Astrocyte (in vitro differentiated cells and primary cell): ENCODE data around the gene SLC35B2. TPM values are rescaled to one million over a fixed set of nuclear protein-coding genes. Genes with fewer than 3 reads are reported as not detected.
A peak's percentile ranks its signal among the peaks of the same experiment; 100 is the strongest.

Experiments
- DNase-seq: peaks from one replicate; pipeline ENCODE4 v3.0.0-alpha.2; 2010; ENCODE audit warnings: low read depth
- FAIRE-seq: peaks from 2 replicates; lab custom pipeline; 2011; peaks lifted over from hg19 to GRCh38; lab: Jason Lieb, UNC
- H2AFZ ChIP-seq: 2 replicates; pipeline ENCODE4 v1.6.0; 2012; ENCODE audit warnings: low read depth, low read length, inconsistent platforms
- H3K27ac ChIP-seq: 2 replicates; pipeline ENCODE4 v1.5.1; 2011; ENCODE audit warnings: low read depth, low read length, inconsistent platforms
- H3K27me3 ChIP-seq: 2 replicates; pipeline ENCODE4 v1.6.0; 2011; ENCODE audit warnings: low read length, inconsistent platforms; ENCODE audit not compliant: insufficient read depth
- H3K36me3 ChIP-seq: 2 replicates; pipeline ENCODE4 v1.5.1; 2011; ENCODE audit warnings: low read length, inconsistent platforms; ENCODE audit not compliant: insufficient read depth
- H3K4me1 ChIP-seq: 2 replicates; pipeline ENCODE4 v1.5.1; 2011; ENCODE audit warnings: low read length, inconsistent platforms; ENCODE audit not compliant: insufficient read depth
- H3K4me2 ChIP-seq: 2 replicates; pipeline ENCODE4 v1.6.0; 2012; ENCODE audit warnings: low read length, inconsistent platforms
- H3K4me3 ChIP-seq: 2 replicates; pipeline ENCODE4 v1.5.1; 2011; ENCODE audit warnings: low read depth, mild to moderate bottlenecking, low read length, inconsistent platforms; ENCODE audit not compliant: insufficient read depth
- H3K79me2 ChIP-seq: 2 replicates; pipeline ENCODE4 v1.6.0; 2012; ENCODE audit warnings: mild to moderate bottlenecking, low read length, inconsistent platforms; ENCODE audit not compliant: insufficient read depth
- H3K9ac ChIP-seq: 2 replicates; pipeline ENCODE4 v1.6.0; 2012; ENCODE audit warnings: mild to moderate bottlenecking, low read length, inconsistent platforms
- H3K9me3 ChIP-seq: 2 replicates; pipeline ENCODE4 v1.5.1; 2012; ENCODE audit warnings: low read depth, mild to moderate bottlenecking, low read length, inconsistent platforms; ENCODE audit not compliant: insufficient read depth
- H4K20me1 ChIP-seq: 2 replicates; pipeline ENCODE4 v1.6.0; 2012; ENCODE audit warnings: low read length, inconsistent platforms; ENCODE audit not compliant: insufficient read depth
- H3K27ac Mint-ChIP-seq: one replicate; pipeline ENCODE4 v1.8.0; 2021; ENCODE audit warnings: mild to moderate bottlenecking, mixed read lengths; ENCODE audit not compliant: unreplicated experiment
- H3K27me3 Mint-ChIP-seq: one replicate; pipeline ENCODE4 v1.8.0; 2021; ENCODE audit warnings: low read depth, mixed read lengths; ENCODE audit not compliant: unreplicated experiment
- H3K36me3 Mint-ChIP-seq: one replicate; pipeline ENCODE4 v1.8.0; 2021; ENCODE audit warnings: low read depth, mixed read lengths; ENCODE audit not compliant: unreplicated experiment
- H3K4me1 Mint-ChIP-seq: one replicate; pipeline ENCODE4 v1.8.0; 2021; ENCODE audit warnings: low read depth, mixed read lengths; ENCODE audit not compliant: unreplicated experiment
- H3K4me3 Mint-ChIP-seq: one replicate; pipeline ENCODE4 v1.8.0; 2021; ENCODE audit warnings: mild to moderate bottlenecking, moderate library complexity, mixed read lengths; ENCODE audit not compliant: unreplicated experiment
- H3K9me3 Mint-ChIP-seq: one replicate; pipeline ENCODE4 v1.8.0; 2021; ENCODE audit warnings: mild to moderate bottlenecking, mixed read lengths; ENCODE audit not compliant: unreplicated experiment
- CTCF ChIP-seq: IDR thresholded peaks from 2 replicates; pipeline ENCODE4 v1.5.1; 2011; ENCODE audit warnings: low read depth, mild to moderate bottlenecking, inconsistent platforms, low read length, moderate library complexity; ENCODE audit not compliant: insufficient read depth
- EZH2 ChIP-seq: IDR thresholded peaks from 2 replicates; pipeline ENCODE4 v1.6.1; 2012; ENCODE audit warnings: mild to moderate bottlenecking, low read length, inconsistent platforms; ENCODE audit not compliant: insufficient read depth
- total RNA-seq: library from RNA; stranded (reverse); gene quantifications from 2 replicates; pipeline ENCODE4 v1.2.1, GENCODE V29; 2021

The SLC35B2 gene
- total RNA-seq, 1 donor from 2014 or later = 61.8 TPM

- peak overlapping the region; percentile 71 for H3K4me3 Mint-ChIP-seq
- Histone ChIP-seq H3K9me3 (no peaks in the 10 kb centered on the region), H3K4me1 (peaks cover 21% of the 10 kb centered on the region), H3K79me2 (peaks cover 37% of the 10 kb centered on the region), H3K9ac (no peak overlapping the region), H3K27ac (no peak overlapping the region), H3K4me3 (no peak overlapping the region), H3K27me3 (no peaks in the 10 kb centered on the region), H2AFZ (no peak overlapping the region), H4K20me1 (peaks cover 49% of the 10 kb centered on the region), H3K36me3 (peaks cover 18% of the 10 kb centered on the region), H3K4me2 (peak overlapping the region; percentile 100)
- no peak for TF ChIP-seq CTCF
- TF ChIP-seq EZH2 = no peak
- DNase-seq = no peak
- FAIRE-seq = no peak
- no peak overlapping the region for H3K27ac Mint-ChIP-seq
- H3K36me3 Mint-ChIP-seq = peaks cover 6% of the 10 kb centered on the region
- no peaks in the 10 kb centered on the region for H3K27me3 Mint-ChIP-seq
- H3K9me3 Mint-ChIP-seq = no peaks in the 10 kb centered on the region
- peaks cover 38% of the 10 kb centered on the region for H3K4me1 Mint-ChIP-seq
Observed at GRCh38 chr6:44258325-44258863, 1.1 kb upstream of the SLC35B2 start.

DNA sequence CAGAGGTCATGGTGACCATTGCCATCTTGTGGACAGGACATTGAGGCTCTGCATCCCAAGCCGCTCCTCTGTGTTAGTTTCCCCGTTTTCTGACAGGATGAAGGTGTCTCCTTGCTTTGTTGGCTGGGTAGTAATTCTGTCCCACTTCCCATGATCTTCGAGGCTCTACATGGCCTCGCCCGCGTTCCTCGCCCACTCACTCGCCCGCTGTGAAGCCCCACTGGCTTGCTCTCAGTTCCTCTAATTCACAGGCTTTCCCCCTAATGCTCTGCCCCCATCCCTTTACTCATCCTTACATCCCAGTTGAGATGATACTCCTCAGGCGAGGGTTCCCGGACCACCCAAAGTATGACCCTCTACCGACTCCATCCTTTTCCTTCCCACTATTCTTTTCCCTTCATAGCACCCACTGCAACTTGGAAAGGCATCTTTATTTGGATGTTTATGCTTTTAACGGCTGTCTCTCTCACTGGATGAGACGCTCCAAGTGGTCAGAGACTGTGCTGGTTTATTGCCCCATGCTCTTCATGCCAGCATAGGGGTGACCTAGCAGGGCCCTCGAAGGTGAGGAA, 511 bp upstream of the SLC35B2 start:
- Mint-ChIP-seq H3K9me3 (no peaks in the 10 kb centered on the region), H3K4me1 (peaks cover 36% of the 10 kb centered on the region)
- FAIRE-seq = no peak

More for the DNA sequence above, 511 bp upstream of the SLC35B2 start:
- Mint-ChIP-seq H3K36me3 (peaks cover 10% of the 10 kb centered on the region), H3K27me3 (no peaks in the 10 kb centered on the region), H3K27ac (peak overlapping the region; percentile 59), H3K4me3 (peak overlapping the region; percentile 83)
- DNase-seq = no peak
- H3K4me3 ChIP-seq = peak overlapping the region; percentile 85
- peak overlapping the region; percentile 100 for H3K4me2 ChIP-seq
- TF ChIP-seq EZH2 (no peak), CTCF (no peak)
- H3K79me2 ChIP-seq = peaks cover 41% of the 10 kb centered on the region
- peaks cover 49% of the 10 kb centered on the region for H4K20me1 ChIP-seq
- peak overlapping the region; percentile 98 for H2AFZ ChIP-seq
- H3K27ac ChIP-seq = peak overlapping the region; percentile 51
- no peaks in the 10 kb centered on the region for H3K9me3 ChIP-seq
- H3K36me3 ChIP-seq = peaks cover 21% of the 10 kb centered on the region
- H3K27me3 ChIP-seq = no peaks in the 10 kb centered on the region
- peaks cover 17% of the 10 kb centered on the region for H3K4me1 ChIP-seq
- peak overlapping the region; percentile 90 for H3K9ac ChIP-seq
